ENCODE measurements around the gene RBP4.

The RBP4 gene

GRCh38 chr10:93601146-93601773 lies at the start of gene RBP4:
Gene RBP4, minus strand, starts transcription at chr10:93601235. Its CDS starts 207 bp downstream, at chr10:93601028.
- no peak for DNase-seq

GRCh38 chr10:93639791-93640190 lies 38.8 kb upstream of the RBP4 start:
- DNase-seq, result no peak

- no peak for DNase-seq
These were observed 29.9 kb upstream of the RBP4 start for GRCh38 chr10:93630625-93631557.

GRCh38 chr10:93629647-93630305 lies 28.7 kb upstream of the RBP4 start:
- DNase-seq, result no peak

- DNase-seq, result no peak
These were observed 27.8 kb upstream of the RBP4 start for GRCh38 chr10:93628858-93629257.

- no peak for DNase-seq
These were observed 21.9 kb upstream of the RBP4 start for GRCh38 chr10:93622942-93623341.

- no peak for DNase-seq
These were observed 19.9 kb upstream of the RBP4 start for GRCh38 chr10:93620925-93621324.

GRCh38 chr10:93615576-93616235 lies 14.7 kb upstream of the RBP4 start:
- DNase-seq, result no peak

GRCh38 chr10:93614101-93614825 lies 13.2 kb upstream of the RBP4 start:
- DNase-seq, result no peak

- no peak for DNase-seq
These were observed 12.1 kb upstream of the RBP4 start for GRCh38 chr10:93613126-93613525.

- DNase-seq, result no peak
These were observed 11.3 kb upstream of the RBP4 start, which contains the start of gene PDE6C for GRCh38 chr10:93612311-93612710. Gene PDE6C, plus strand, starts transcription at chr10:93612537. Its CDS starts 189 bp downstream, at chr10:93612726.

GRCh38 chr10:93608421-93608820 lies 7.4 kb upstream of the RBP4 start:
- no peak for DNase-seq

GRCh38 chr10:93604146-93604545 lies 3.1 kb upstream of the RBP4 start:
- no peak for DNase-seq

- DNase-seq, result no peak
These were observed 2.0 kb upstream of the RBP4 start for GRCh38 chr10:93603023-93603422.

GRCh38 chr10:93601774-93602162 lies 733 bp upstream of the RBP4 start:
- DNase-seq, result no peak

- DNase-seq, result no peak
These were observed 439 bp downstream of the RBP4 start for GRCh38 chr10:93600446-93601145.

- DNase-seq, result no peak
These were observed 1.3 kb downstream of the RBP4 start for GRCh38 chr10:93599778-93600177.

GRCh38 chr10:93599335-93599734 lies 1.7 kb downstream of the RBP4 start:
- DNase-seq, result no peak

- DNase-seq, result no peak
These were observed 2.9 kb downstream of the RBP4 start for GRCh38 chr10:93598157-93598556.

- DNase-seq, result no peak
These were observed 3.9 kb downstream of the RBP4 start for GRCh38 chr10:93597075-93597599.

- no peak for DNase-seq
These were observed 4.5 kb downstream of the RBP4 start for GRCh38 chr10:93596539-93596938.
